GM19372 (cell line): Measurements from ENCODE around the gene LRP2.

ENCODE experiments used
- ATAC-seq: cut with Tn5 transposase; IDR thresholded peaks from one replicate; pipeline ENCODE4 v1.9.1; 2021; ENCODE audit warnings: mild to moderate bottlenecking, low read depth, moderate library complexity; ENCODE audit not compliant: unreplicated experiment

Gene LRP2

DNA sequence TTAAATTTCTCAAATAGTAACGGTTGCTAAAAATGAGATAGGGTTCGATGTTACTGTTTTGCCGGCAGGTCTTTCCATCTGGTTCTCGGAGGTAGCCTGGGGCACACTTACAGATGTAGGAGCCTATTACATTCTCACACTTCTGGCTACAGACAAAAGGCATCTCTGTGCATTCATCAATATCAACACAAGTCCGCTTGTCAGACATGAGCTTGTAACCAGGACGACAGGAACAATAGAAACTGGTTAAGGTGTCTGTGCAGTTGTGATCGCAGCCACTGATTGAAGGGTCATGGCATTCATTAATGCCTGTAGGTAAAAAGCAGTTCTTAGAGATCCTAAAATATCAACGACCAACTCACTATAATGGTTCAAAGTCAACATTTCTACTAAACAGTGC, 176.6 kb downstream of the LRP2 start:
- ATAC-seq, result no peak

DNA sequence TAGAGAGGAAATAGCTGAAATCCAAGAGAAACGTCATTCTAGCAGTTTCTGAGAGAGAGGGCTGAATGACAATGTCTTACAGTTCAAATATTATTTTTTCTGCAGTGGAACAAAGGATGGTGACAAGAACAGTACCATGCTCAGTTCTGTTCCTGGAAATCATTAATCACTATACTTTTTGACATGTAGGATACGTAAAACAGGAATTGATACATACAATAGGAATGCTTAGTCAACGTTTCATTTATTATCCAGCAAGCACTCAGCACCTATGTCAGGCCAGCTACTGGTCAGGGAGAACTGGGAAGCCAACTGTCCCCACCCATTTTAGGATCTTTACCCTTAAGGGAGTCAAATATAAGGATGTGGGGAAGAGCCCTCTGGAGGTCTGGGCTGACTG, 178.3 kb downstream of the LRP2 start:
- ATAC-seq, result no peak

DNA sequence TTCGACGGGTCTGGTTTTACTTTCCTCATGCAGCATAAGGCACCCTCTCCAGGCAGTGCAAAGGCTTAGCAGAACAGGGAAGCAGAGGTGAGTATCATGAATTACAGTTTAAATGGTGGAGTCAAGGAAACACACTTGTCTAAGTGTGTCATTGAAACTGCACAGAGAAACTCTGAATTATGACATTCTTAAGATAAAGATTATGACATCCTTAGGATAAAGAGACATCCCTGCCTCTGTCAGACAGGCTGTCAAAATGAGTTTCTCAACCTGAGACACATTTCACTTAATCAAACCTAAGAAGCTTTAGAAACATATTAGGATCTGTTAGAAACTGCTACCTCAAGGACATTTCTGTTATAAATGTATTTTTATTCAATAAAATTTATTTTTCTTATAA, 179.8 kb downstream of the LRP2 start:
- ATAC-seq, result no peak

DNA sequence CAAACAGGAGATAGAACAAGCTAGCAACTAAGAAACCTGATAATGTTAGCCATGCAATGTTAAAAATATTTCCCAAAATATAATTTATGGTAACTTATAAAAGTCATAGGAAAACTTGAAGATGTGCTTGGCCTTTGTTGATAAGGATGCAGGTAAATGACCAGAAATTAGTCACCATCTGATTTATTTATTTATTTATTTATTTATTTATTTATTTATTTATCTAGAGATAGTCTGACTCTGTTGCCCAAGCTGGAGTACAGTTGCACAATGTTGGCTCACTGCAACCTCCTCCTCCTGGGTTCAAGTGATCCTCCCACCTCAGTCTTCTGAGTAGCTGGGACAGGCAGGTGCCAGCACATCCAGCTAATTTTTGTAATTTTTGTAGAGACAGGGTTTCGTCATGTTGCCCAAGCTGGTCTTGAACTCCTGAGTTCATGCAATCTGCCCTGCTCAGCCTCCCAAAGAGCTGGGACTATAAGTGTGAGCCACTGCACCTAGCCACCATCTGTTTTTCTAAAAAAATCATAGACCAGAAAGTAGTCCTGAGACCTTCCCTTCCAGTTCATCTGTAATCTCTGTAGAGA, 183.4 kb downstream of the LRP2 start:
- ATAC-seq, result no peak

DNA sequence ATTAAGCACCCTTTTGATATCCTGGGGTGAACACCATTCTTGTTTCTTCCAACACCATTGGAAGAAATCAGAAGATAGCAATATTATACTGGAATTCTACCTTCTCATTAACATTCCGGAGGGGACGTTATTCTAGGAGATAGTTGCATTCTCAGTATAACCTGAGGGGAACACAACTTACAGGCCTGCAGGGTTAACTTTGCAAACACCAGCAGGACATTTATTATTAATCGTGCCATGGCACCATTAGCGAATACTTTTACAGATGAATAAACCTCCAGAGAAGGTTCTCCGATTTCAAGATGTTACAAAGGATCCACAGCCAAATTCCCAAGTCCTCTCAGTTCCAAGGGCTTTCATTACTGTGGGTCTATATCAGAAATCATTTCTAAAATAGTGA, 184.0 kb downstream of the LRP2 start:
- ATAC-seq, result no peak

DNA sequence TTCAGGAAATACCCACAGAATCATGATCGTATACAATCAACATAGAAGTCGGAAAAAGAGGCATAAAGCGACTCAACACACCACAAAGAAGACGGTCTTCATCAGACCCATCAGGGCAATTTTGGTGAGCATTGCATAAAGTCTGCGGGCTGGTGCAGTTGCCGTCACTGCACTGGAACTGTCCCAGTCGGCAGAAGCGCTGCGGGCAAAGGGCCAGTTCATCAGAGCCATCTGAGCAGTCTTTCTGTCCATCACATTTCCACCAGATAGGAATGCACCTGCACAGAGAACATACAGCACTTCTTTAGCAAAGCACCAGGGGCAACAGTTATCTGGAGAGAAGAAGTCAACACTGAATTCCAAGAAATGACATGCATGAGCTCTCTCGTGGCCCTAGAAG, 187.2 kb downstream of the LRP2 start:
- ATAC-seq, result no peak

DNA sequence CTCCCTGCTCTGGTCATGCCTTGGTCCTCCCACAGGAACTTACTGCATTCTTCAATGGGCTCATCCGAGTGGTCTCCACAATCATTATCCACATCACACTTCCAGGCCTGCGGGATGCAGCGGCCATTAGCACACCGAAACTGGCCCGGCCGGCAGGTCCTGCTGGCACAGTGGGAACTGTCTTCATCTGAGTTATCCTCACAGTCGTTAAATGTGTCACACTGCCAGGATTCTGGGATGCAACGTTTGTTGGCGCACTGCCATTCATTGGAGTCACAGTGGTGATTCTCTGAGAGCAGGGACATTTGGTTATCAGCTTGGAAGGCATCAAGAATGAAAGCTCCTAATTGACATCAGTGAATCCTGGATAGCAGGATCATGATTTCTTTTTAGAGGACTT, 188.5 kb downstream of the LRP2 start:
- no peak for ATAC-seq

DNA sequence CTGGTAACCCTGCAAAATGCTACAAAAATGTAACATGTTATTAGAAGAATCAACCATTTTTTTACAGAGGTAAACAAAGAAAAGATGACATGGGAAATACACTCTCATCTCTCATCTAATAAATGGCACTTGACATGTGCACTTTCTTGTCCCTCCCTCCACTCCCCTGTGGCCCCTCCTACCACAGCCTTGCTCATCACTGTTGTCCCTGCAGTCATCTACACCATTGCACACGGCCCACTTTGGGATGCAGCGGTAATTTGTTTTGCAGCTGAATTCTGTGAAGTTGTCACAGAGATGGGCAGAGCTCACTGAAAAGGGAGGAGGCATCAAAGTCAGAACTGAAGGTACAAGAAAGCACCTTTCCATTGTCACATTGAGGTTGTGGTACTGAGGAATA, 189.4 kb downstream of the LRP2 start:
- no peak for ATAC-seq

DNA sequence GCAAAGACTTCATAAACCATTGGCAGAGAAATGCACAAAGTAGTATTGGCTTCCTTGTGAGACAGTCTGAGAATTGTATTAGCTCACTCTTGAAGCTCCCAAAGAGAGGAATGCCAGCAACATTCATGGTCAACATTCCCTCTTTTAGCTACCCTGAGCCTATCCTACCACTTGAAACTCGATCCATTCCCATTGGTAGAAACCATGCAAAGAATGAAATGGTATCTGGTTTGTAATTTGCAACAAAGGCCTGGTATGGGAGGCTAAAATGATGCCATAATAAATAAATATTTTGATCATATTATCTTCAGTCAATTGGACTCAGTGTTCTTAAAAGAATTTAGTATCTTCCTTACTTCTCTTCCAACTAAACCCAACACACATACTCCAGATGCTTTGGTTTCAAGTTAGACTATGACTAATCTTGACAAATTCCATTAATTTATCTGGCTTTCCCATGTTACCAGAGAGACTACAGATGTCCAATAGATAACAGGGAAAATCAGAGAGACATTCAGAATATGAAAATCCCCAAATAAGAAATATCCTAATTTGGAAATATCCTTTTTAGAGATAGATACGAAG, 190.1 kb downstream of the LRP2 start:
- no peak for ATAC-seq

DNA sequence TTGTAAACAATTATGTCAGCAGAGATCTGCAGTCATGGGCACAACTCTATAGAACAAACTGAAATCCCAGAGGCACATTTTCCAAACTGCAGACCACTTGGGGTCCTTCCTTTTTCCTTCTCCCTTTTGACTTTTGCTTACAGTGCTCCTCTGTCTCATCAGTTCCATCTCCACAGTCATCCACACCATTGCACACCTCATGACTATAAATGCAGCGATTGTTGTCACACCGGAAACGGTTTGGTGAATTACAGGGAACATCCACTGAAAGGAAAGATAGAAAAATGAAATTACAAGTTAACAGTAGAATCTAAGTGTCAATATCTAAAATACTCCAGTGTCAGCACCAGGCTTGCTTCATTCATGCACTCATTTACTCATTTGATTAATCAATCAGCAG, 196.5 kb downstream of the LRP2 start:
- ATAC-seq, result no peak

DNA sequence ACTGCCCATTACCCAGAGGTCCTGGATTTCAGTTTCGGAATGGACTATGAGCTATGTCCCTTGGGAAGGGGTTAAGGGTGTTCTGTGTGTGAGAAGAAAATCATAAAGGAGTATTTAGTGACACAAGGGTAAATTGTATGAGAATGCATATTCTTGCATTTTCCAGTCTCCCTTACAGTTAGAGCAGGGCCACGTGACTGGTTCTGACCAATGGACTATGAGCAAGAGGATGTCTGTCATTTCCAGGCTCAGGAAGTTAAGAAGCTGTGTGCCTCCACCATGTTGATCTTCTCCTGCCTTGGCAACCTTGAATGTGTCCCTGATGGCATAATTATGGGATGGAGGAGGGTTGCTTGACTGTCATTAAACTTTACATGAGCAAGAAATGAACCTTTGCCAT, 198.0 kb downstream of the LRP2 start:
- no peak for ATAC-seq

DNA sequence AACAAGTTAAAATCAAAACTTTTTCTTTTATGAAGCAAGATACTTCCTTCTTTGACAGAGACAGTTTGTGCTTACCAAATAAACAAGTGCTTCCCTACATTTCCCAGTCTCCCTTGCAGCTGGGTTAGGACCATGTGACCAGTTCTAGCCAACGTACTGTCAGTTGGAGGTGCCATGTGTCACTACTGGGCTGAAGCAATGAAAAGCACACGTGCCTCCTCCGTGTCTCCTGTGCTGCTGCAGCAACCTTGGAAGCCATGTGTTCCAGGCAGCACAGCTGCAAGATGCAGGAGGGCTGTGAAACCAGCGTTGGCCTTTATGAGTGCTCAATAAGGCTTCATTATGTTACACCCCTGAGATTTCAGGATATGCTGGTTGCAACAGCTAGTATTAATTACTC, 199.7 kb downstream of the LRP2 start:
- no peak for ATAC-seq

DNA sequence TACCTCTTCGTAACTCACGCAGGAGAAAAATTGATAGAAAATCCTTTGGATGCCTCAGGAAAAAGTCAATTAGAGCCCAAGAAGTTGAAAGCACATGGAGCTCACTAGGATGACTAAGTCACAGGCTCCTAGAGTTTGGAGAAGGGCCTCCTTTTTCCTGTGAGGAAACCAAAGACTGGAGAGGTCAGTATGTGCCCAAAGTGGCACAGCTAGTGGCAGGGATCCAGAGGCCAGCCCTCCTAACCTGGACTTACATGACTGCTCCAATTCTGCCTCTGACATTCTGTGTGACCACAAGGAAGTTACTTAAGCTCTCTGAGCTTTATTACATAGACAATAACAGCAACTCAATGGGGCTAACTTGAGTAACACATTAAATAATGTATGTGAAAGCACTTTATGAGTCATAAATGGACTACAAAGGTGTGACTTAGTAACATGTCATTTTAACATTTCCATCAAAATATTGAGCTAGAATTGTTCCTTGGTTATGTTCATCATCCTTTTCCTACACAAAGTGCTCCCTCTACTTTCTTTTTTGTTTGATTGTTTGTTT, 201.3 kb downstream of the LRP2 start:
- ATAC-seq, result no peak

DNA sequence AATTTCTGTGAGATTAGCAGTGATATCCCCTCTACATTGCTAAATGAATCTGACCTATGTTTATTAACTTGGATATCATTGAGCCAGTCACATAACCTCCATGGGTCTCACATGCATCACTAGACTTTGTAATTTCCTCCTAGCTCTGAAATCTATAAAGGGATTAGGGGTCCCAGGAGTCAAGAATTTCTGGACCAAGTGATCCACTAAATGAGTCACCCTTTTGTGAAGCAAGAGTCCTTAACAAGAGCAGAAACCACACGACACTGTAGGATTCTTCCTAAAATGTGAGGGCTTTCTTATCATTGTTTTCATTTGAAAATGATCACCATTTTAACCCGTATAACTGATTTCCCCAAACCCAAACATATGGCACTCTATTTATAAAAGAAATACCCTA, 202.6 kb downstream of the LRP2 start:
- ATAC-seq, result no peak

DNA sequence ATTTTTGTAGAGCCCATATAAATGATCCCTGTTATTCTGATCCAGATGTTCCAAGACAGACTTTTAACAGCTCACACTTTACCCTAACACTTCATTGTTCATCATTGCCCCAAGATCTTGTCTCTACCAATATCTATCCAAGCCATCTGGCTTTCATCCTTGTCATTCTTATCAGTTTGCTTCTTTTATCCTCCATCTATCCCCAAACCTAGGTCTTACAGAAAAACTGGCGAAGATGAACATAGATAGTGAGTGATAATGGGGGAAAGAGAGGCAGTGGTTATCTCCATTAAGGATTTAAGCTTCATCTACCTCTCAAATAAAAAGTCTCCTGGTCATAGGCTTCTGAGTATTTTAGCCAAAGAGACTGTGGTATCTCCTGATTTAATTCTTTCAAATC, 203.5 kb downstream of the LRP2 start:
- no peak for ATAC-seq

DNA sequence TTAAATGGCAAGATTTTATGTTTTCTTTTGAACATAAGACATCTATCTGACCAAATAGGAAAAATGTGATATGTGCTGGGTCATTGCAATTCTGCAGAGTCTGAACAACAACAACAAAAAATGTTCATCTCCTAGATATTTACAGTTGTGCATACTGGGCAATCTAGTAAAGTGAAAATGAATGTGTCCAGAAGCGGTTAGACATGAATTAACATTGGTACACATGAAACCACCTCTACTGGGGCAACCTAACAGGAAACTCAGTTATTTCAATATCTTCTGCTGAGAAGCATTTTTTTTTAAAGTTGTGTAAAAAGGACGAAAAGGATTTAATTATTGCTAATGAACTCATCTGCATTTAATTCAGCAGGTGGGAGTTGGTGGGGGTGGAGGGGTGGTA, 216.1 kb downstream of the LRP2 start:
- ATAC-seq, result no peak

DNA sequence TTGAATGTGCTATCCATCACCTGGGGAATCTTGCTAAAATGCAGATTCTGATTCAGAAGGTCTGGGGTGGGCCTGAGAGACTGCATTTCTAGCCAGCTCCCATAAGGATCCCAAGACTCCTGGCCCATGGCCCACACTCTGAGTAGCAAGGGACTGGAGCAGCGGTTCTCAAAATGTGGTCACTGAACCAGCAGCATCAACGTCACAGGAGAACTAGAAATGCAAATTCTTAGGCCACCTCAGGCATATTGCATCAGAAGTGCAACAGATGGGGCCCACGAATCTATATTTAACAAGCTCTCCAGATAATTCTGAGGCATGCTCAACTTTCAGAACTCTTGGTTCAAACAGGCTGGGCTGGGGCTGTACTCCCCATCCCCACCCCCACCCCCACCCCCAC, 218.3 kb downstream of the LRP2 start:
- no peak for ATAC-seq

DNA sequence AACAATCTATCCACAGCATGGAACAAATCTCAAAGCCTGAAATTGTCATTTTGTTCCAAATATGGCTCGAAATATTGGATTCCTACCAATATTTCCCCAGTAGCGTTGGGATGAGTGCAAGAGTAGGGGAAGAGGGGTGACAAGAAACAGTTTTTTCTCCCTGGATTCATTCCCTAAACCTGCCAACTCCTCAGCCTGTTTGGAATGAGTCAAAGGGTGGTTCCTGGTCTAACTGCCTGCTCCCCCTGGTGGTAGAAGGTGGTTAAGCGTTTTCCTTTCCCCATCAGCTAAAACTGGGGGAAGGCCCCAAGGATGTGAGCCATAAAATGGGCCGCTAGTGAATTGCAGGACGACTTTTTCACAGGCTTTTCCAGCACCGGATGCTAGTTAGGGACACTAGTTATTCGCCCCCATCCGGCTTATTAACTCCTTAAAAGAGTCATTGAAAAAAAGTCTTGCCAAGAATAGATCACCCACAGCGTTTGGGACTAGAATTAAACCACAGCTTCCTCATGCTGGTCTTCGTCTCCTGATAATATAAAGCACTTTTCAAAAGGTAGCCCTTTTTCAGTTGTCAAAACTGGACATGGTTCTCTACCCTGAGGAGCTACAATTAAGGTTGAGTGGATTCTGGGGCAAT, 220.5 kb downstream of the LRP2 start:
- peak; percentile 54 for ATAC-seq

DNA sequence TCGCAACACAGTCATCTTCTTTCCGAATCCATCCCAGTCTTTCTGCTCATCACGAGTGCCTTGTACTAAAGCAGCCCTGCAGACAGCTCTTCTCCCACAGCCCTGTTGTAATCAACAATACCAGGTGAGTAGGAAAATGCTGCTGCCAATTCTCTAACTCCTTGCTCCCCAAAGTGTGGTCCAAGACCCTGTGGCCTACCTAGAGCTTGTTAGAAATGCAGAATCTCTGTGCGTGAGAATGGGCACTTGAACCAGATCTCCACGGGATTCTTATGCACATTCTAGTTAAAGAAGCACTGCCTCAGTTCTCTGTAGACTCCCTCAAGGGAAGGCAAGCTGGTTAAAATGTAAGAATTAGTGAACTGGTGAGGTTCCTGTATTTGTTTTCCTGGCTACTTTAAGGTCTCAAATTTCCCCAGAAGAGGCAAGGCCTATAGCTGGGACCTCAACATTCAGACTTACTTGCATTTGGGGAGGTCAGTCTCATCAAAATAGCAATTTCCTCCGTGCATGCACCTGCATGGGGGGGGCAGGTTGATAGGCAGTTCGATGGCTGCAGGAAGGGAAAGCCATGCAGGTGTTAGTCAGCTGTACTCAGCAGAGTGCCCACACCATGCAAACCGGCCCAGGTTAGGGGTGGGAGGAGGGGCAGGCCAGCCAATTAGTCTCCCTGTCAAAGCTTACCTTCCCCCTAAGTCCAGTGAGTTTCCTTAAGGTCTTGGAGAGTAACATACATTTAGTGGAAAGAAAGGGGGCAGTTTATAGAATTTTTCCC, 222.2 kb downstream of the LRP2 start:
- no peak for ATAC-seq

DNA sequence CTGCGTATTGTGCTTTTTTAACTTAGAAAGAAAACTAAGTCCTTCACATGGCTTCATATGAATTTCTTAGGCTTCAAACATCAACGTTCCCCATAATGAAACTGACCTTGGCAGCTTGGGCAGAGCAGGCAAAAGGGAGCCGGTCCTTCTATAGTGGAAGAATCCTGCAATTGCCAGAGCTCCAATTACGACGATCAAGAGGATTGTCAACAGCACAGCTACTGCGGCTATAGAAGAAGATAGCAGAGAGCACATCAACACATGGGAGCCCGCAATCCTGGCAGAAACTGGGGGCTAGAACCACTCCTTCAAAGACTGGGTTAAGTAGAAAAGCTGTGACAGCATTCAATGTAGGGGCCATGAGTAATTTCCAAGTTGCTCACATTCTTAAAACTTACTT, 223.2 kb downstream of the LRP2 start:
- no peak for ATAC-seq

DNA sequence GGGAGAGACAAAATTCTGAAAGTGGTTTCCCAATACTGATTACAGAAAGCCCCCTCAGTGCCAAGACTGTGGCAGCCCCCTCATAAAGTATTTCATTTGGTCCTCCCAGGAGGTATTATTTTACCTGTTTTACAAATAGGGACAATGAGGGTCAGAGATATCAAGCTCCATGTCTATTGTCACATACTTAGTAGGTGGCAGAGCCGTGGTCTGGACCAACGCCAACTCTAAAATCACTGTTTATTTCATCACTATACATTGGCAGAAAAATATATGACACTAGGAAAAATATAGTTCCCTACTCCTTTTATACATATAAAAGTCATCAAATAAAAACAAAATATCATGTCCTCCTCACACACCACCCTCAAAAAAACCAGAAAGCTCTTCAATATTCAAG, 224.4 kb downstream of the LRP2 start:
- no peak for ATAC-seq
